Measurements from ENCODE around the gene SEMA3G. TPM values are rescaled to one million over a fixed set of nuclear protein-coding genes. Genes with fewer than 3 reads are reported as not detected.

The SEMA3G gene
- total RNA-seq, 1 experiment from 2014 or later: not detected

DNA sequence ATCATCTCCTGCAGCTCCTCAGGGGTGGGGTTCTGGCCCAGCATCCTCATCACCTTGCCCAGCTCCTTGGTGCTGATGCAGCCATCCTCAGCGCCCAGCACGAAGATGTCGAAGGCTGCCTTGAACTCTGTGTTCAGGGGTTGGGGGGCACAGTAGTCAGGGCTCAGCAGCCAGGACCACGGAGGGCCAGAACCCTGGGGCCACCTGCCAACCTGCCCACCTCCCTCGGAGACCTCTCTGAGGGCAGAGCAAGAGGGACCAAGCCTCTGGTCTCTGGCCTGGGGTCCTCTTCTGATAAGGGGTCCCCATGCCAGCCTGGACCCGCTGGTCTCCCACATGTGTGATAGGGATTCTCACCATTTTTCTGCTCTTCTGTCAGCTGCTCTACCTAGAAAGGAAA is 7.2 kb upstream of the SEMA3G start:
- DNase-seq (ENCODE audit: low spot score): no peak
- no peak for TF ChIP-seq EZH2 (IDR thresholded peaks at IDR 0.05; ENCODE audit: borderline replicate concordance, low read depth, low read length, poor library complexity, severe bottlenecking)
- TF ChIP-seq, protein P1, sequence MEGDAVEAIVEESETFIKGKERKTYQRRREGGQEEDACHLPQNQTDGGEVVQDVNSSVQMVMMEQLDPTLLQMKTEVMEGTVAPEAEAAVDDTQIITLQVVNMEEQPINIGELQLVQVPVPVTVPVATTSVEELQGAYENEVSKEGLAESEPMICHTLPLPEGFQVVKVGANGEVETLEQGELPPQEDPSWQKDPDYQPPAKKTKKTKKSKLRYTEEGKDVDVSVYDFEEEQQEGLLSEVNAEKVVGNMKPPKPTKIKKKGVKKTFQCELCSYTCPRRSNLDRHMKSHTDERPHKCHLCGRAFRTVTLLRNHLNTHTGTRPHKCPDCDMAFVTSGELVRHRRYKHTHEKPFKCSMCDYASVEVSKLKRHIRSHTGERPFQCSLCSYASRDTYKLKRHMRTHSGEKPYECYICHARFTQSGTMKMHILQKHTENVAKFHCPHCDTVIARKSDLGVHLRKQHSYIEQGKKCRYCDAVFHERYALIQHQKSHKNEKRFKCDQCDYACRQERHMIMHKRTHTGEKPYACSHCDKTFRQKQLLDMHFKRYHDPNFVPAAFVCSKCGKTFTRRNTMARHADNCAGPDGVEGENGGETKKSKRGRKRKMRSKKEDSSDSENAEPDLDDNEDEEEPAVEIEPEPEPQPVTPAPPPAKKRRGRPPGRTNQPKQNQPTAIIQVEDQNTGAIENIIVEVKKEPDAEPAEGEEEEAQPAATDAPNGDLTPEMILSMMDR (conservative IDR thresholded peaks at IDR 0.05; ENCODE audit: low read depth, low read length): no peak
- intact Hi-C loops (cut with micrococcal nuclease; ENCODE audit: unreplicated experiment): no loop called here
- peaks cover 3% of the 10 kb centered on the region for H3K4me1 ChIP-seq (ENCODE audit: insufficient read depth, low read length, poor library complexity, severe bottlenecking)
- no TSS peak for BruUV-seq (replicated peaks)
- H3K27me3 ChIP-seq (replicated peaks; ENCODE audit: insufficient read depth, low read depth, low read length, poor library complexity): no peaks in the 10 kb centered on the region
- ChIA-PET POLR2A (ENCODE audit: low non-redundant PET) (no interaction called here), CTCF (no interaction called here)
- H3K36me3 ChIP-seq (ENCODE audit: insufficient read depth, low read length, poor library complexity, severe bottlenecking): no peaks in the 10 kb centered on the region
- H3K4me3 ChIP-seq (ENCODE audit: low read depth, low read length, poor library complexity, severe bottlenecking): no peak overlapping the region
- H3K27ac ChIP-seq (ENCODE audit: low read depth, low read length, poor library complexity, severe bottlenecking): no peak overlapping the region
- H3K9me3 ChIP-seq (ENCODE audit: low read depth, low read length, poor library complexity, severe bottlenecking): no peaks in the 10 kb centered on the region

DNA sequence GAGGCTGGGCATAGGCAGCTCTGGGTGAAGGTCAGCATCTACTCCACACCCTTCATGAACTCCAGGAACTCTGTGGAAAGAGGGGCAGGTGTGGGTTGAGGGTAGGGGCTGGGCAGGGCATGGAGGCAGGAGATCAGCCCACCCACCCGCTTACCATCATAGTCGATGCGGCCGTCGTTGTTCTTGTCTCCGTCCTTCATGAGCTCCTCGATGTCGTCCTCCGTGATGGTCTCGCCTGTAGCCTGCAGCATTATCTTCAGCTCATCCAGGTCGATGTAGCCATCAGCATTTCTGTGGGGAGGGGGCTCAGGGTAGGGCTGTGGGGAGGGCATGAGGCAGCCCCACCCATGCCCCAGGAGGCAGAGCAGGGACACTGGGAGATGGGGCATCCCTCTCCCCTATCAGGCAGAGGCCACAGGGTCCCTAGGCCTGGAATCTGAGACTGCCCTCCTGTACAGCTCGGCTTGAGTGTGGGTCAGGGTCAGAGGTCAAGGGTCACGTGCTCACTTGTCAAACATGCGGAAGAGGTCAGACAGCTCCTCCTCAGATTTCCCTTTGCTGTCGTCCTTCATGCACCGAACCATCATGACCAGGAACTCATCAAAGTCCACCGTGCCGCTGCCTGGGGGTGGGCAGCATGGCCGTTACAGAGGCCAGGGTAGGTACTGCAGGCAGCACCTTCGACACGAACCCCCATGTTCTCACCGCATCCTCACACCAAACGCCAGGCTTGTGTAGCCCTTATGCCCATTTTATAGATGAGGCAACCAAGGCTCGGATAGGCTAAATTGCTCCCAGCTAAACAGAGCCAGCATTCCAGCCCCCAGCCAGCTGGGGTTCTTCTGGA is 6.6 kb upstream of the SEMA3G start:
- no peaks in the 10 kb centered on the region for H3K9me3 ChIP-seq (ENCODE audit: low read depth, low read length, poor library complexity, severe bottlenecking)
- ChIA-PET POLR2A (ENCODE audit: low non-redundant PET) (no interaction called here), CTCF (no interaction called here)
- H3K27me3 ChIP-seq (replicated peaks; ENCODE audit: insufficient read depth, low read depth, low read length, poor library complexity): no peaks in the 10 kb centered on the region
- DNase-seq (ENCODE audit: low spot score): no peak
- no peak overlapping the region for H3K4me3 ChIP-seq (ENCODE audit: low read depth, low read length, poor library complexity, severe bottlenecking)
- H3K36me3 ChIP-seq (ENCODE audit: insufficient read depth, low read length, poor library complexity, severe bottlenecking): no peaks in the 10 kb centered on the region
- no peak overlapping the region for H3K27ac ChIP-seq (ENCODE audit: low read depth, low read length, poor library complexity, severe bottlenecking)
- H3K4me1 ChIP-seq (ENCODE audit: insufficient read depth, low read length, poor library complexity, severe bottlenecking): no peaks in the 10 kb centered on the region
- intact Hi-C loops (cut with micrococcal nuclease; ENCODE audit: unreplicated experiment): no loop called here
- no TSS peak for BruUV-seq (replicated peaks)
- no peak for TF ChIP-seq EZH2 (IDR thresholded peaks at IDR 0.05; ENCODE audit: borderline replicate concordance, low read depth, low read length, poor library complexity, severe bottlenecking)
- TF ChIP-seq, protein P1 (conservative IDR thresholded peaks at IDR 0.05; ENCODE audit: low read depth, low read length): no peak

GRCh38 chr3:52450489-52451236 is 5.8 kb upstream of the SEMA3G start:
- H3K4me3 ChIP-seq (ENCODE audit: low read depth, low read length, poor library complexity, severe bottlenecking): no peak overlapping the region
- no TSS peak for BruUV-seq (replicated peaks)
- H3K4me1 ChIP-seq (ENCODE audit: insufficient read depth, low read length, poor library complexity, severe bottlenecking): no peaks in the 10 kb centered on the region
- TF ChIP-seq EZH2 (IDR thresholded peaks at IDR 0.05; ENCODE audit: borderline replicate concordance, low read depth, low read length, poor library complexity, severe bottlenecking): no peak
- TF ChIP-seq, protein P1 (conservative IDR thresholded peaks at IDR 0.05; ENCODE audit: low read depth, low read length): no peak
- no peaks in the 10 kb centered on the region for H3K9me3 ChIP-seq (ENCODE audit: low read depth, low read length, poor library complexity, severe bottlenecking)
- intact Hi-C loops (cut with micrococcal nuclease; ENCODE audit: unreplicated experiment): no loop called here
- DNase-seq (ENCODE audit: low spot score): no peak
- no peaks in the 10 kb centered on the region for H3K27me3 ChIP-seq (replicated peaks; ENCODE audit: insufficient read depth, low read depth, low read length, poor library complexity)
- no peak overlapping the region for H3K27ac ChIP-seq (ENCODE audit: low read depth, low read length, poor library complexity, severe bottlenecking)
- POLR2A ChIA-PET (ENCODE audit: low non-redundant PET): no interaction called here
- CTCF ChIA-PET: no interaction called here
- H3K36me3 ChIP-seq (ENCODE audit: insufficient read depth, low read length, poor library complexity, severe bottlenecking): no peaks in the 10 kb centered on the region
